HG02763 (cell line): ENCODE data around the gene MOV10L1.

Source experiments
- ATAC-seq: cut with Tn5 transposase; IDR thresholded peaks from one replicate; pipeline ENCODE4 v1.9.1; 2021; ENCODE audit warnings: mild to moderate bottlenecking, moderate library complexity; ENCODE audit not compliant: unreplicated experiment

Gene MOV10L1

DNA sequence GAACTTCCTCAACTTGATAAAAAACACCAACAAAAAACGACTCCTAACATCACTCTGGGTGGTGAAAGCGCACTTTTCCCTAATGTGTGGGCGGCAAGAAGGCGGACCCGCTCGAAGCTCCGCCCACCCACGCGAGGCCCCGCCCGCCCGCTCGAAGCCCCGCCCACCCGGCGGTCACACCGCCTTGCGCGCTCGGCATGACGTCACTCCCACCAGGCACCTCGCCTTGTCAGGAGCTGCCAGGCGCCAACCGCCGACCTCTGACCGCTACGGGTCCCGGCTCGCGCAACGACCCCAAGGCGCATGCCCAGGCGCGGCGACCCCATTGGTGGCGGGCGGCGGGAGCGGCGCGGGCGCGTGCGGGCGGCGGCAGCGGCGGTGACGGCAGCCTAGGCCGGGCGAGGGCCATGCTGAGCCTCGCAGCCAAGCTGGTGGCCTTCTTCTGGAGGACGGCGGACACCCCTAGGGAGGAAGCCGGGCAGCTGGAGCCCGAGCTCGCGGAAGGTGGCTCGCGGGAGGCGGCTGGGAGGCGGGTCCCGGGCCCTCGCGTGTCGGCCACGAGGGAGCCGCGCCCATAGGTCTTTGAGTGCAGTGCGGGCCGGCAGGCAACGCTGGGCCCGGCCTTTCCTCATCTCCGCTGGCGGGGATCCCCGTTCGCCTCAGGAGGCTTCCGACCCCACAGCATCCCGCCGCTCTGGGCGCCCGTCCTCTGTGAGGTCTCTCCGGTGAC lies at the start of gene MOV10L1:
Gene MOV10L1, plus strand, starts transcription at position 325 of the 730 bp plus-strand sequence. Its CDS starts 83 bp downstream, at position 408.
- ATAC-seq, result no peak

DNA sequence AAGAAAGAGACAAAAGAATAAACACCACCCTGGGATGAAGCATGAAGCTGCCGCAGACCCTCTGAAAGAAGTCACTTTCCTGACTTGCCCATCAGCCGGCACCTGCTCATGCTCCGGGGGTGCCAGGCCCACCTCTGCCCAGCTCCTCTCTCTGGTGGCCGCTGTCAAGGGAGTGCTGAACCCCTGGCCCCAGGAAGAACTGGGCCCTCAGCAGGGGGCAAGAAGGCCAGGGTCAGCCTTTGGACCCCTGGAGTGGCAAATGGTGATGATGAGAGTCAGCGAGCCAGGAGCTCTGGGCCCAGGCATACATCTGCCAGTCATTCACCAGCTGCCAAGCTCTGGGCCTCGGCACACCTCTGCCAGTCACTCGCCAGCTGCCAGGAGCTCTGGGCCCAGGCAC lies 49.1 kb upstream of the MOV10L1 start:
- ATAC-seq, result no peak

DNA sequence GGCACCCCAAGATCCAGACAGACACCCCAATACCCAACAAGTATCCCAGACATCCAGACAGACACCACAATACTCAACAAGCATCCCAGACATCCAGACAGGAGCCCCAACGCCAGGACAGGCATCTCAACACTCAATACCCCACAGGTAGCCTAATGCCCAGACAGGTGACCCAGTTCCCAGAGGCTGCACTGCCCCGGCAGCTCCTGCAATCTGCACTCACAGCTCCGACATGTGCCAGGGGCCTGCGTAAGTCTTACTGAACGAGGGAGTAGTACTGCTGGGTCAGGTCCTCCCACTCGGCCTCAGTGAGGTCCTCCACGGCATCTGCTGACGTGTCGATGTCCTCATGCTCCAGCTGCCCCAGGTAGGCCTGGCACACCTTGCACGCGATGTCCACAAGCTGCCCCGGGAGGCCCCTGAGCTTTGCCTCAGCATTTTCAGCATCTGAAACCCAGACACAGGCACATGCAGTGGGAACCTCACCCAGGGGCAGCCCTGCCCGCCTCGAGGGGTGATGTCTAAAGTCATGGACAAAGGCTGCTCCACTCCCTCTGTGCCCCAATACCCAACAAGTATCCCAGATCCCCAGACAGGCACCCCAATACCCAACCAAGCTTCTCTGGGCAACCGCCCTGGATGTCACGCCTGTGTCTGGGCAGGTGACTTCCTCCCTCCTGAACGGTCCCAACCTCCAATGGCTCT lies 48.3 kb upstream of the MOV10L1 start:
- ATAC-seq, result no peak

DNA sequence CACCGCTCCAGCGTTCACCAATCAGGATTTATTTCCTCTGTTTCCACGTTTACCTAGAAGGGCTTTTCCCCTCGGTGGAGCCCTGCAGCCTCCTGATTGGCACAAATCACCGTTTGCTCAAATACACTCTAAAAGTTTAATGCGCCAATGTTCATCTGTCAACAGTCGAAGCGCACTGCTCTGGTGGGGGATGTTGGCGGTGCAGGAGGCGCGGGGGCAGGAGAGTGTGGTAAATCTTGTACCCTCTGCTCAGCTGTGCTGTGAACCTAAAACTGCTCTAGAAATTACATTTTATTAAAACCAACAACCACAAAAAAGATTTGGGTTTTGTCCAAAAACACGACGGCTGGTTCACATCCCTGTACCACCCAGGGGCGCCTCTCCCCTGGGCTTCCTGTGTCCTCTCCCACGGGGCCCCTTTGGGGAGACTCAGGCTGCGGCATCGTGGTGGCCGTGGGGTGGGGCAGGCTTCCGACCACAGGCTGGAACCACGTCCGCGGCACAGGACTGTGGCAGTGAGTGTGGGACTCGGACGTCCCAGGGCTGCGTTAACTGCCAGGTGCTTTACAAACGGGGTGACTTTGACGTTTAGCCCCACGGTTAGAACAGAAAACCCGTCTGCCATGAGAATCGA lies 45.2 kb upstream of the MOV10L1 start:
- ATAC-seq, result no peak

DNA sequence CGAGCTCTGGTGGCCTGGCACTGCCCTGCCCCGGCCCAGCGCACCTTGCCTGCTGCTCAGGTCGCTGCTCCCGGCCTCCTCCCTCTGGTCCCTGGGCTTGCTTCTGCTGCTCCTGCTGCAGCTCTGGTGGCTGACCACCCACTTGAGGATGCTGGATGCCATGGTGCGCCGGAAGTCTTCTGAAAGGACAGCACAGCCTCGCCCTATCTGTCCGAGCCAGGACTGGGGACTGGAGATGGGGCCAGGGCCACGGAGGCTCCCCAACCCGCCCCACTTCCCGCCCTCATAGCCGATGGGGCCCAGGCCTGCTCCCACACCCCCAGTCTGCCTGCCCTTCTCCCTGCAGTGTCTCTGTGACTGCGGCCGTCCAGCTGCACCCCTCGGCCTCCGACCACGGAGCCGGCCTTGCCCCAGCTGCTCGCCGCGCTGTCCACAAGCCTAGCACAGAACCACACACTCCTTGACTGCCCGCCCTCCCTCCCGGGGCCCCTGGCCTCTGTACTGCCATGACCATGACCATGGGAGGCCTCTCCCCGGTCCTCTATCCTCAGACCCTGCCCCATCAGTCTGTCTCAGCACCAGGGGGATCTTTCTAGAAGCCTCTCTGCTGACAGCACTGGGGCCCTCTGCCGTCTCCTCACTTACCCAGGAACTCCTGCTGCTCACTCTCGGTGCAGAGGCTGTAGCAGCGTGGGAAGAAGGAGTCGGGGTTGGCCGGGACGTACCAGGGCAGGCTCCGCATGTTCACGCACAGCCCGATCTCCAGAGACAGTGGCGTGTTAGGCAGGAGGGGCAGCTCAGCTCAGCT lies 44.4 kb upstream of the MOV10L1 start:
- no peak for ATAC-seq

DNA sequence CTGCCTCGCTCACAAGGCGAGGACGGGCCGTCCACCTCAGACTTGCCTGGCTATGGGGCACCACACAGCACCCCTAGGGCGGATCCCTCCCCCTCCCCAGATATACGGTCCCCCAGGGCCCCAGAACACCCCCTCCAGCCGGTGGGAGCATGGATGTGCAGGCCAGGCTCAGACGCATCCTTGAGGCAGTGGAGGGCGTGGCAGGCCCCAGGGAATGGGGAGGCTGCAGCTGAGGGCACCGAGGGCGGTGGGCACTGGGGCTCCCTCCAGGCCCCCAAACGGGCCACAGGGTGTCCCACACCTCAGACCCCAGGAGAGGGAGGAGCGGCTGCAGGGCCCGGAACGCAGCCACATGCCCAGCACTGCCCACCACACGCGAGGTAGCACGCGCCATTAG lies 43.8 kb upstream of the MOV10L1 start:
- no peak for ATAC-seq

DNA sequence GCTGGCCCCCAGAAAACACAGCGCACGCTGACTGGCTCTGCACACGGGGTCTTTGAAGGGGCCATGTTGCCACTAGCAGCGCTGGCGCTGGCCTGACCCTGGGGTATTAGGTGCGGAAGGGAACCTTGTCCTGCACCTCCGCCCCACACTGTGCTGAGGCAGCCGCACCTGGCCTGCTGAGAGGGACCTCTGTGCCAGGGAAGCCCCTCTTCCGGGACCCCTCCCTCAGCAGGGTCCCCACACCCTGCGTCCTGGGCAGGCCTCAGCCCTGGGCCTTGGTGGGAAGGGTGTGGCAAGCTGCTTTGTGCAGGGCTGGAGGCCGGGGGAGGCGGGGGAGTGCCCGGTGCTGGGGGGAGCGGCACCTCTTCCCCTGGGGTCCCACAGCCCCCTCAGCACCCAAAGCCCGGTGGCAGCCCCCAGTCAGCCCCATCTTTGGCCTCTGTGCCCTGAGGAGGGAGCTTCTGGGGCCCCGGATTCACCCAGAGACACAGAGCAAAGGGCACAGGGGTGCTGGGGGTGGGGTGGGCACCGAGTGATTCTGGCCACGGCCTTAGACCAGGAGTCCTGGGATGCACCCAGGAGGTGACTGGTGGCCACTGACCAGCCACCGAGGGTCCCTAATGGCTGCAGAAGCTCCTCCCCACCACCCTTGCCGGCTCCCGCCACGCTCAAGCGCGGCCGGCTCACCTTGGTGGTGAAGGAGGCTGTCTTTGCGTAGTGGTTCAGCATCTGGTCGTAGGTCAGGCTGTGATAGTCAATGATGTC lies 43.1 kb upstream of the MOV10L1 start:
- no peak for ATAC-seq

DNA sequence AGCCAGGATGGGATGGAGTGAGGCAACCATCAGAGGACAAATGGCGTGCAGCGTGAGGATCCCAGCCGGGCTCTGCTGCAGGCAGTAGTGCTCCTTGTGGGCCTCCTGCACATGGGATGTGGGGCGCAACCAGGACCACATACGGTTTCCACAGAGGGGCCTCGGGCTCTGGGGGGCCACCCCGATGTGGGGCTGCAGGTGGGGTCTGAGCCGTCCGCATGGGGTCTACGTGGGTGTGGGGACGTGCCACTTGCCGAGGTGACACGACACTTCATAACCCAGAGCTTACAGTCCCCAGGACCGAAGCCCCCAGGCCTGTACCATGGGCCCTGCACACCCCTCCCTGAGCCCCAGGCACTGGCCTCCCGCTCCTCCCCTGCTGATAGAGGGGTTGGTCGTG lies 42.5 kb upstream of the MOV10L1 start:
- ATAC-seq, result no peak

DNA sequence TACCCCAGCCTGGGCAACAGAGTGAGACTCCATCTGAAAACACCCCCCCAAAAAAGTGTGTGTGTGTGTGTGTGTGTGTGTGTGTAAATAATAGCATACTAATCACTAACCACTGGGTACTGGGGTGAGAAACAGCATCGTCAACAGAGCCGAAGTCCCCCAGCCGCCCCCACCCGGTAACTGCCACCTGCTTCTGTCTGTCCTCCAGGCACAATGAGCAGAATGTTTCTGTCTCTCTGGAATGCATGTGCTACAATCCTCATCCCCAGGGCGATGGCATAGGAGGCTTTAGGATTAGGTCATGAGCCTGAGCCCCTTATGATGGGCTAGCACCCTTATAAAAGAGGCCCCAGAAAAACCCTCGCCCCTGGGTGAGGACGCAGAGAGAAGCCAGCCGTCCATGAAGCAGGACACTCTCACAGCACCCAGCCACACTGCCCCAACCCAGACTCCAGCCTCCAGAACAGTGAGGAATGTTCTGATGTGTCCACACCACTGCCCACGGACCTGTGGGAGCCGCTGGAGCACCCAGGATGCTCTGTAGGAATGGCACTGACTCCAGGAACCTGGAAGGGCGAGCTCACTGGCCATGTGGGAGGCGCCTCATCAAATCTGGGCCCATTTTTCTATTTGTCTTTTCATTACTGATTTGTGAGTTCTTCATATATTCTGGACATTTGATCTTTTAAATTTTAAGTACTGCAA lies 41.6 kb upstream of the MOV10L1 start:
- no peak for ATAC-seq

DNA sequence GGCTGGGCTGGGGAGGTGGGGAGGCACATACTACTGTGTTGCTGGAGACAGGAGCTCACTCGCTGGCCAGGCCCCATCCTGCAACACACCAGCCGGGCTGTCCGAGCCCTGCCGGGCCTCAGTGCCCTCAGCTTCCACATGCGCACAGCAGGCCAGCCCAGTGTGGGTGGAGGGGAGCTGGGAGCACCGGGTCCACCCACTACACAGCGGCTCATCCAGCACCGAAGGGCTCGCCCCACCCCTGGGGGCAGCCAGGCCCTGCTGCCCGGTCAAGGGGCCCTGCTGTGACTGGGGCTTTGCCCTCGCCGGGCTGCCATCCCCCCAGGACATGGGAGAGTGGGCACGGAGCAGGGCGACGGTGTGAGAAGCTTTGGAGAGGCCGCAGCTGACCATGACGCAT lies 41.0 kb upstream of the MOV10L1 start:
- no peak for ATAC-seq

DNA sequence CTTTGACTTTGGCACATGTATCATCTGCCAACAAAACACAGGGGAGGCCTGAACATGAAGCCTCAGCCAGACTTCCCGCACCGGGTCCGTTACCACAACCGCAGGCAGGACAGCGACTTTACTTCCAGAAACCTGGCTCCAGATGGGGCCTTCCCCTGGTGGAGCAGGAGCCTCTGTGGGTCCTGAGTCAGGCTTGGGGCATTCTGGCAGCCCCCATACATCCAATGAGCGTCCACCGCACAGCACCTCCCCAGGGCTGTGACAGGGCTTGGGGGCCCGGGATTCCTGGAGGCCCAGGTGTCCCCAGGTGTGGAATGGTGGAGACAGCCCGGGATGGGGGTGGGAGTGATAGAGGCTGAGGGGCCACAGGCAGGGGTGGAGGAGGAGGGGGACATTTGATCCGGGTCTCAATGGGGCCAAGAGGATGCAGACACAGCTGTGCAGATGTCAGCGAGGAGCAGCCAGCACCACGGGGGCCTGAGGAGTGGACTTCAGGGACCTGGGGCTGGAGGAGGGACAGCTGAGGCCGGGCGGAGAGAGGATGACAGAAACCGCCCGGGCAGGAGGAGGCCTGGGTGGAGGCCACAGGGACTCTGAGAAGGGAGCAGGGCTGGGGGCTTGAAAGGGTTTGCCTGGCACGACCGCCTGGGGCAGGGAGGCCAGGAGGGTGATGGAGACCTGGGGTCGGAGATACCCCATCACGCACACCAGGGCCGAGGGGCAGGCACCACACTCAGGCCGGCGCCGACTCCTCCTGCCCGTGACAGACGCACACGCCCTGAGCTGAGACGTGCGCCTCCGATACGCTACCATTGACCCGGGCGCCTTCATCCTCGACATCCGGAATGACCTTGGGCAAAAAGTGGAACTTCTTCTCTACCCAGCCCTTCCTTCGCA lies 40.3 kb upstream of the MOV10L1 start:
- ATAC-seq, result no peak

DNA sequence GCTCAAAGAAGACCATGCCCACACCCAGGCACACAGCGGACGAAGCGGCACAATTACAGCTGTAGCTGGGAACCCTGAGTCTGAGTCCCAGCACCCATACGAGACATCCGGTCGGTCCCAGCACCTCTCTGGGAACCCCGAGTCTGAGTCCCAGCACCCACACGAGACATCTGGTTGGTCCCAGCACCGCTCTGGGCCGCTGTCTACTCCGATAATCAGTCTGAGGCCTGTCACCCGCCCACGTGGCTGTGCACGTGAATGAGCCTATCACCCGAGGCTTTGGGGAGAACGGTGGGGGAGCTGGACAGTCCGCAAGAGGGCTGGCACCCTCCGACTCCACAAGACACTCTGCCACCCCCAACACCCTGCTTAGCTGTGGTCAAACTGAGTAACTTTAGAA lies 37.9 kb upstream of the MOV10L1 start:
- ATAC-seq, result no peak

DNA sequence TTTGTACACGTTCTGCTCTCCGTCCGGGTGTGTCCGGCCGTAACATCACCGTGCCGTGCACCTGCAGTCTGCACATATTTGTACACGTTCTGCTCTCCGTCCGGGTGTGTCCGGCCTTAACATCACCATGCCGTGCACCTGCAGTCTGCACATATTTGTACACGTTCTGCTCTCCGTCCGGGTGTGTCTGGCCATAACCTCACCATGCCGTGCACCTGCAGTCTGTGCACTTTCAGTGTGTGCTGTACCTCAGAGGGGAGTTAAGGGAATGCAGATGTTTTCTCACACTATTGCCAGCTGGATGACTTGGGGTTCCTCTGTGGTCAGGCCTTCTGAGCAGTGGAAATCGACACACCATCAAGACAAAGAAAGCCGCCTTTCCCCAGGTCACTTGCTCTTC lies 35.9 kb upstream of the MOV10L1 start:
- no peak for ATAC-seq

DNA sequence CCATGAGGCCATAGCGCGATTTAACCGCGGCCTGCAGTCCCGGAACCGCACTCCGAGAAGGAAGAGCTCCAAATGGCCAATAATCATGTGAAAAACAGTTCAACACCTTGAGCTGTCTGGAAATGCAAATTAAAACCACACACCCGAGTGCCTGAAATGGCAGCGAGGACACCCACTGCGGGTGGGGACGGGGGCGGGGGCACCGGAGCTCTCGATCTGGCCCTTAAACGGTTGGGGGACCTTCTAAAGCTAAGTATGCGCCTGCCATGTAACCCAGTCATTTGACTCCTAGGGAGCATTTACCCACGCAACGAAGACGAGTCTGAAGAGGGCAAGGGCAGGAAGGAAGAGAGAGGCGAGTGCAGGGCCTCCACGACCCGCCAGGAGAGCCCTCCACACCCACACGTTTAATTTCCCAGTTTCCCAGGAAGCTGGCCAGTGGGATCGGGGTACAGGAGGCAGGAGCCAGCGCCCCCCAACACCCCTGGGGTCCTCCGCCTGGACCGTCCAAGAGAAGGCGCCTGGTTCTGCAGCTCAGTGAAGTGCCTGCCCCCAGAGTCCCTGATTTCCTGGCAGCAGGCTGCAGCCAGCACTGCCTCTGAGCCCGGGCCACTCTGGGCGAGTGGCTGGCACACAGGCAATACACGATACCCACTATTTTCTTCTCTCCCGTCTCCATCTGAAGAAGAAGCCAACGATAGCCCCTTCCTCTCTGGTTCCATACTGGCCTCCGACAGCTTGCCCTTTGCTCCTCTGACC lies 33.4 kb upstream of the MOV10L1 start:
- ATAC-seq, result no peak

DNA sequence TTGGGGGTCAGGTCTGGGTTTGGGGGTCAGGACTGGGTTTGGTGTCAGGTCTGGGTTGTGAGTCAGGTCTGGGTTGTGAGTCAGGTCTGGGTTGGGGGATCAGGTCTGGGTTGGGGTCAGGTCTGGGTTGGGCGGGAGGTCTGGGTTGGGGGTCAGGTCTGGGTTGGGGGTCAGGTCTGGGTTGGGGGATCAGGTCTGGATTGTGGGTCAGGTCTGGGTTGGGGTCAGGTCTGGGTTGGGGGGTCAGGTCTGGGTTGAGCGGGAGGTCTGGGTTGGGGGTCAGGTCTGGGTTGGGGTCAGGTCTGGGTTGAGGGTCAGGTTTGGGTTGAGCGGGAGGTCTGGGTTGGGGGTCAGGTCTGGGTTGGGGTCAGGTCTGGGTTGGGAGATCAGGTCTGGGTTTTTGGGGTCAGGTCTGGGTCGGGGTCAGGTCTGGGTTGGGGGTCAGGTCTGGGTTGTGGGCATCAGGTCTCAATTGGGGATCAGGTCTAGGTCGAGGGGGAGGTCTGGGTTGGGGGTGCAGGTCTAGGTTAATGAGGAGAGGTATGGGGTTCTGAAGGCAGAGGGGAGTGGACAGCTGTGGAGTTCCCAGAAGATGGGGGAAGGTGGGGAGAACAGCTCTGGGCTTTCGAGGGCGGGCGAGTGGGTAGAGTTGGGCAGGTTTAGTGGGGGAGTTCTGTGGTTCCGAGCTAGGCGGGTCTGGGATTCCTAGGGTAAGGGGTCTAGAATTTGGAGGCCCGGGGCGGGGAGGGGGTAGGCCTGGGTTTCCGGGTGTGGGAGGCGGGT lies 32.3 kb upstream of the MOV10L1 start:
- ATAC-seq, result no peak

DNA sequence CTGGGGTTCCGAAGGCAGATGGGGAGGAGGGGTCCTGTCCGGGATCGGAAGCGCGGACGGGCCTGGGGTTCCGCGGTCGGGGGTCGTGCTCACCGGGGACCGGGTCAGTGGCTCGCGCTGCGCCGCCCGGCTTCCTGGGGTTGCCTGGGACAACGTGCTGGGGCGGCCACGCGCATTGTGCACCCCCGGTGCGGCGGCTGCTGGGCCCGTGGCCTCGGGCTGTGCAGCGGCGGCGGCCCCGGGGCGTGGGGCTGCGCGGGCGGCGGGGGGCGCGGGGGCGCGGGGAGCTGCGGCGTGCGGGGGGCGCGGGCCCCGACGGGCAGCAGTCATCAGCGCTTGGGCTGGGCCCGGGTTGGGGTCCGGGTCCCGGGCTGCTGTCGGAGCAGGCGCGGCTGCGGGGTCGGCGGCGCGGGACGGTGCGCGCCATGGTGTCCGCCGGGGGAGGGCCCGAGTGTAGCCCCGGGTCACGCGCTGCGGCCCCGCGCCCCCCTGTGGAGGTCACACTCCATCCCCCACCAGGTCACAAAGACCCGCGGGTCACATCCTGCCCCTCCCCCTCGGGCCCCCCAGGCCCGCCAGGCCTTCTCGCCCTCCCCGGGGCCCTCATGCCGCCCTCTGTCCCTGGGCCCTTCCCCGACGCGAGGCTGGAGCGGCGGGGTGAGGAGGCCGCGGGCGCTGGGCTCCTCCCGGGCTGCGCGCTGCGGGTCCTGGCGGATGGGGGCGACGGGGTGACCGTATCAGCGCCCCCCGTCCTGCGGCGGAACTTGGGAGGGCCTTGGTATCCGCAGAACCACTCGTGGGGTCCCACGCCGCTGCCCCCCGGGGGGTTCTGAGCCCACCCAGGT lies 31.5 kb upstream of the MOV10L1 start, which contains the start of gene TTLL8:
Gene TTLL8, minus strand, starts transcription at position 238 of the 845 bp plus-strand sequence.
- ATAC-seq, result no peak
